Stimulated activated CD8-positive, alpha-beta memory T cell treated with anti-CD3 and anti-CD28 coated beads, Interleukin-4, amount 100 ng/mL, for 4 hours (primary cell): ENCODE measurements around the gene MRO.

ENCODE experiments used
- DNase-seq, 2 donors: peaks; one replicate each; pipeline ENCODE4 v3.0.0-alpha.2; 2020; ENCODE audit warnings: low read depth in 2 of 2, low spot score in 1 of 2

Gene MRO

DNA sequence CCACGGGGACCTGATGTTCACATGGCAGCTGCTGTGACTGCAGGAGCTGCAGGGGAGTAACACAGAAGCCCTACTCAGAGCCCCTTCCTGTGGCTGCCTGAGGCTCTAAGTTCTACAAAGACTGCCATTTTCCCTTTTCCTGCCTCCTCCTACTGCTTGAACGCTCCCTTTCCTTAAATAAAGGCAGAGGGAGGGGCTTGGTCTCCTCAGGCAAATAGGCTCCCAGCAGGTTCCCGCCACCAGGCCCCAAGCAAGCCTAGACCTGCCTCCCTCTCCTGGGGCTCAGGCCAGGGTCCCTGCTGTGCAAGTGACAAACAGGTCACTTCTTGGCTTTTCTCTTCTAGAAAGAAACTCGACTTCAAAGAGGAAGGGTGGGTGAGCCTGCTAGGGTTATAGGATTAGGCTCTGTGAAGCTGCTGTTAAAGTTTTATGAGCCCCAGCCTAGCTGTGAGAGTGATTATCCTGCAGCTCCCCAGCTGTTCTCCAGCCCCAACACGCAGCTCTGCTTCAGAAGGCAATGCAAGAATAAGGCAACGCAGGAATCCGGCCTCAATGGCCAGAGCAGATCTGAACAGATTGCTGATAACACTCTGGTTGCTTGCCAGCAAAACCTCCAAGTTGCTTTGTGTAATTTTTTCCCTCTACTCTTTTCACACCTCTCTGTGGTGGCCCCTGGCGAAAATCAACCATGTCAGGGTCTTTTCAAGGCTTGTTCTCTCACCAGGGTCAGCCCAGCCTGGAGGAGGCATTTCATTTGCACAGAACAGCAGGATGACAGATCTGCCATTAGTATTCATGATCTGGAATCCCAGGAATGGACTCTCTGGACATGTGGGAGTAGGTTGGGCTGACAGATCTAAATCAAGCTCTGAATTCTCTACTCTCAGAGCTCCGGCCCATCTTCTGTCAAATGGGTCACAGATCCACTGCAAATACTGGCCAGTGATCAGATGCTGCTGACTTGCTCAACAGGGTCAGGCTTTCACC, 71.3 kb downstream of the MRO start:
- DNase-seq, result no peak

DNA sequence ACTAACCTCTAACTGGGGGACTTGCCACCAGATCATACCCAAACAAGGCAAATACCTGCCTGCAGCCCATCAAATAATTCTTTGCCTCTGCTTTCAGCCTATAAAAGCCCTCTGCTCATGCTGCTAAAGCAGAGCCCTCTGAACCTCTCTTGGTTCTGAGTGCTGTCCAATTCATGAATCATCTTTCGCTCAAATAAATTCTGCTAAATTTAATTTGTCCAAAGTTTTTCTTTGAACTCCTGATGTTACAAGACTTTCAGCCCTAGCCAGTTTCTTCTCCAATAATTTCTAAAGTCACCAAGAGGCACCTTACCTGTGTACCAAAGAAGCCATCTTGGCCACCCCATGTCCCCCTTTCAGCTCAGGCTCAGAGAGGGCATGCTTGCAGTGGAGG, 72.0 kb downstream of the MRO start:
- no peak for DNase-seq

DNA sequence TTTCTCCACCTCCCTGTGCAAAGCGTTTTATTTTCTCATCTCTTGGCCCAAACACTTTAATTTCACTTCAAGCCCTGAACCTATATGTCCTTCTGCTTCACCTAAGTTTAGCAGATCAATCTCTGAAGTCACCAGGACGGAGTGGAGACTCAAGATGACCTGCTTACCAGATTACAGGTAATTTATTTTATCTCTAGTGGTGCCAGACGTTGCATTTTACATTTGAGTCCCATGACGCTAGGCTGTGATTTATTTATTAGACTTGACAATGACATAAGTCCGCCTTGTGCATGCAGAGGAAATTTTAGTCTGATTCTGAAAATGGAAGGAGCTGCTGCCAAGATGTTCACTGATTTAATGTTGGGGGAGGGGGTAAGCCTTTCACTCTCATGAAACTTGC, 73.9 kb downstream of the MRO start:
- DNase-seq, result no peak
